GM21526 (cell line): ENCODE results near the gene IMMP2L.

Experiments used
- ATAC-seq: cut with Tn5 transposase; IDR thresholded peaks from one replicate; pipeline ENCODE4 v1.9.1; 2021; ENCODE audit warnings: moderate library complexity; ENCODE audit not compliant: unreplicated experiment, low FRiP score

IMMP2L gene

GRCh38 chr7:111025006-111025405, 537.3 kb downstream of the IMMP2L start:
- ATAC-seq = no peak

GRCh38 chr7:111018960-111019736, 543.1 kb downstream of the IMMP2L start:
- no peak for ATAC-seq

GRCh38 chr7:111018447-111018846, 543.8 kb downstream of the IMMP2L start:
- ATAC-seq = no peak

GRCh38 chr7:111014079-111014478, 548.2 kb downstream of the IMMP2L start:
- ATAC-seq = no peak

GRCh38 chr7:111012799-111013675, 549.3 kb downstream of the IMMP2L start:
- peak; percentile 98 for ATAC-seq

- ATAC-seq = no peak
Measured at GRCh38 chr7:111012149-111012548, 550.1 kb downstream of the IMMP2L start.

- ATAC-seq = no peak
Measured at GRCh38 chr7:111011520-111011919, 550.8 kb downstream of the IMMP2L start.

- ATAC-seq = no peak
Measured at GRCh38 chr7:111010798-111011197, 551.5 kb downstream of the IMMP2L start.

GRCh38 chr7:111009526-111010040, 552.7 kb downstream of the IMMP2L start:
- no peak for ATAC-seq

GRCh38 chr7:111006691-111007090, 555.6 kb downstream of the IMMP2L start:
- no peak for ATAC-seq

- no peak for ATAC-seq
Measured at GRCh38 chr7:111006040-111006439, 556.3 kb downstream of the IMMP2L start.

- no peak for ATAC-seq
Measured at GRCh38 chr7:111005445-111005844, 556.8 kb downstream of the IMMP2L start.

- no peak for ATAC-seq
Measured at GRCh38 chr7:111004310-111004901, 557.9 kb downstream of the IMMP2L start.

- ATAC-seq = no peak
Measured at GRCh38 chr7:111003883-111004282, 558.4 kb downstream of the IMMP2L start.

GRCh38 chr7:110994028-110994967, 568.0 kb downstream of the IMMP2L start:
- no peak for ATAC-seq

- no peak for ATAC-seq
Measured at GRCh38 chr7:110988890-110989501, 573.3 kb downstream of the IMMP2L start.

GRCh38 chr7:110988348-110988747, 573.9 kb downstream of the IMMP2L start:
- ATAC-seq = no peak

GRCh38 chr7:110987127-110987693, 575.1 kb downstream of the IMMP2L start:
- no peak for ATAC-seq

- ATAC-seq = no peak
Measured at GRCh38 chr7:110983822-110984456, 578.4 kb downstream of the IMMP2L start.
